HCT116 (cell line): ENCODE results near the gene RPL41. TPM values are rescaled to one million over a fixed set of nuclear protein-coding genes. Genes with fewer than 3 reads are reported as not detected.

Source experiments
- ATAC-seq: fragments of 200-7000 bp; cut with Tn5 transposase; 2 replicates; pipeline ENCODE4 v1.9.1; 2020; ENCODE audit warnings: mild to moderate bottlenecking, moderate library complexity
- BruUV-seq: library from RNA; stranded (reverse); fragments of 400-500 nt; replicated peaks from 2 replicates; lab custom pipeline; 2021; lab: Mats Ljungman, UMichigan
- CTCF ChIA-PET: fragments of 300-600 bp; sonication (Branson Sonifier 250); formaldehyde crosslinking; loops from one replicate; lab custom pipeline; 2021; ENCODE audit warnings: antibody characterized with exemption; lab: Charles Lee
- POLR2A ChIA-PET: fragments of 300-600, 350-600 bp; sonication (Branson Sonifier 250); formaldehyde crosslinking; loops from one replicate; lab custom pipeline; 2021; ENCODE audit warnings: antibody characterized with exemption; lab: Charles Lee
- RAD21 ChIA-PET, 2 experiments: fragments of 300-600 bp; sonication (Branson Sonifier 250); formaldehyde crosslinking; loops; one replicate each; lab custom pipeline; 2023; ENCODE audit warnings: low total read pairs in 2 of 2; ENCODE audit not compliant: uncharacterized antibody in 2 of 2, unreplicated experiment in 2 of 2, low non-redundant PET in 1 of 2; lab: Charles Lee
- DNase-seq: peaks from one replicate; pipeline ENCODE4 v3.0.0-alpha.2; 2010; ENCODE audit warnings: low read depth, low spot score
- H2AFZ ChIP-seq: fragments of 200-600 bp; shearing (Covaris generic), sonication (generic); 2 replicates; pipeline ENCODE4 v1.6.1; 2017; ENCODE audit warnings: low read depth, mixed run types, mixed read lengths, antibody characterized with exemption, low read length; ENCODE audit not compliant: poor library complexity, severe bottlenecking
- H3K27ac ChIP-seq: 2 replicates; pipeline ENCODE4 v1.5.1; 2012; ENCODE audit warnings: low read depth, low read length
- H3K27me3 ChIP-seq: fragments of 200-600 bp; sonication (generic); 2 replicates; pipeline ENCODE4 v1.6.1; 2016; ENCODE audit warnings: mixed run types, low read length, mixed read lengths; ENCODE audit not compliant: insufficient read depth
- H3K36me3 ChIP-seq, 2 experiments: fragments of 200-500 bp in 1 of 2; fragments of 200-600 bp in 1 of 2; sonication (Bioruptor generic) in 1 of 2; sonication (generic) in 1 of 2; 2 replicates each; pipeline versions ENCODE4 v1.5.1 to v1.6.1; 2014 to 2016; ENCODE audit warnings: low read length in 2 of 2, inconsistent platforms in 1 of 2, mixed read lengths in 1 of 2, mixed run types in 1 of 2; ENCODE audit not compliant: insufficient read depth in 2 of 2, control insufficient read depth in 1 of 2
- H3K4me1 ChIP-seq, 2 experiments: fragments of 200-600 bp in 1 of 2; sonication (generic) in 1 of 2; 2 replicates each; pipeline versions ENCODE4 v1.5.1 to v1.6.1; 2012 to 2017; ENCODE audit warnings: low read length in 2 of 2, inconsistent platforms in 1 of 2, mild to moderate bottlenecking in 1 of 2, mixed read lengths in 1 of 2, mixed run types in 1 of 2, moderate library complexity in 1 of 2; ENCODE audit not compliant: insufficient read depth in 2 of 2, control insufficient read depth in 1 of 2
- H3K4me2 ChIP-seq: fragments of 200-600 bp; sonication (generic); 2 replicates; pipeline ENCODE4 v1.6.1; 2017; ENCODE audit warnings: mixed run types, low read length, mixed read lengths
- H3K4me3 ChIP-seq, 2 experiments: fragments of 200-600 bp in 1 of 2; sonication (generic) in 1 of 2; replicated peaks in 1 of 2; 2 replicates each; pipeline ENCODE4 v1.5.1; 2011 to 2016; ENCODE audit warnings: low read length in 2 of 2, control low read depth in 1 of 2, low read depth in 1 of 2, mild to moderate bottlenecking in 1 of 2, mixed read lengths in 1 of 2, mixed run types in 1 of 2
- H3K79me2 ChIP-seq: fragments of 200-600 bp; sonication (generic); 2 replicates; pipeline ENCODE4 v1.6.1; 2017; ENCODE audit warnings: mild to moderate bottlenecking, mixed run types, low read length, moderate library complexity, mixed read lengths; ENCODE audit not compliant: insufficient read depth
- H3K9ac ChIP-seq: fragments of 200-600 bp; sonication (generic); 2 replicates; pipeline ENCODE4 v1.6.1; 2016; ENCODE audit warnings: low read length, mixed read lengths
- H3K9me2 ChIP-seq: fragments of 200-600 bp; sonication (generic), shearing (Covaris generic); 2 replicates; pipeline ENCODE4 v1.6.1; 2017; ENCODE audit warnings: mixed run types, mild to moderate bottlenecking, moderate library complexity; ENCODE audit not compliant: insufficient read depth
- H3K9me3 ChIP-seq, 2 experiments: fragments of 200-500 bp in 1 of 2; fragments of 200-600 bp in 1 of 2; sonication (Bioruptor generic) in 1 of 2; sonication (generic) in 1 of 2; 2 replicates each; pipeline ENCODE4 v1.6.1; 2014 to 2017; ENCODE audit warnings: low read length in 2 of 2, mixed read lengths in 2 of 2, inconsistent platforms in 1 of 2, low read depth in 1 of 2, mild to moderate bottlenecking in 1 of 2, mixed run types in 1 of 2, moderate library complexity in 1 of 2; ENCODE audit not compliant: control insufficient read depth in 1 of 2, insufficient read depth in 1 of 2
- H4K20me1 ChIP-seq: fragments of 200-600 bp; sonication (generic), shearing (Covaris generic); 2 replicates; pipeline ENCODE4 v1.6.1; 2017; ENCODE audit warnings: mixed run types, mild to moderate bottlenecking, moderate library complexity; ENCODE audit not compliant: insufficient read depth
- ATF3 ChIP-seq: IDR thresholded peaks from 2 replicates; pipeline ENCODE4 v1.6.1; 2012
- CTCF ChIP-seq, 3 experiments: fragments of 200-600 bp in 1 of 3; sonication (generic) in 1 of 3; IDR thresholded peaks in 2 of 3; conservative IDR thresholded peaks in 1 of 3; 2 replicates each; pipeline ENCODE4 v1.5.1; 2012 to 2017; ENCODE audit warnings: low read depth in 2 of 3, low read length in 2 of 3, antibody characterized with exemption in 1 of 3, borderline replicate concordance in 1 of 3, control low read depth in 1 of 3, mild to moderate bottlenecking in 1 of 3, mixed read lengths in 1 of 3, mixed run types in 1 of 3, moderate library complexity in 1 of 3; ENCODE audit not compliant: insufficient read depth in 1 of 3
- EZH2 ChIP-seq: fragments of 200-600 bp; sonication (generic); IDR thresholded peaks from 2 replicates; pipeline ENCODE4 v1.6.1; 2017; ENCODE audit warnings: antibody characterized with exemption, mixed run types
- JUND ChIP-seq: IDR thresholded peaks from 2 replicates; pipeline ENCODE4 v1.6.1; 2012
- MAX ChIP-seq: IDR thresholded peaks from 2 replicates; pipeline ENCODE4 v1.6.1; 2012
- POLR2AphosphoS5 ChIP-seq: IDR thresholded peaks from 2 replicates; pipeline ENCODE4 v1.6.1; 2011; ENCODE audit warnings: mild to moderate bottlenecking, low read depth, low read length, moderate library complexity
- REST ChIP-seq: IDR thresholded peaks from 2 replicates; pipeline ENCODE4 v1.6.1; 2012; ENCODE audit warnings: low read depth
- SP1 ChIP-seq: IDR thresholded peaks from 2 replicates; pipeline ENCODE4 v1.6.1; 2012; ENCODE audit warnings: low read depth
- SRF ChIP-seq: IDR thresholded peaks from 2 replicates; pipeline ENCODE4 v1.6.1; 2012; ENCODE audit warnings: low read depth
- ZFX ChIP-seq: fragments of 450-650 bp; IDR thresholded peaks from 2 replicates; pipeline ENCODE4 v1.6.1; 2017
- ZNF274 ChIP-seq: fragments of 200-500 bp; sonication (Bioruptor generic); IDR thresholded peaks from 2 replicates; pipeline ENCODE4 v1.6.1; 2014; ENCODE audit warnings: mild to moderate bottlenecking, low read depth, low read length, inconsistent platforms
- intact Hi-C: fragments of 100-400 bp; cut with micrococcal nuclease; formaldehyde crosslinking; loops from 2 replicates; pipeline ENCODE4 v1.10.0; 2022
- total RNA-seq: library from RNA; stranded (reverse); gene quantifications from one replicate; pipeline ENCODE4 v1.2.1, GENCODE V29; 2021; ENCODE audit not compliant: unreplicated experiment
- TF ChIP-seq, protein P1 (sequence below): IDR thresholded peaks from 2 replicates; pipeline ENCODE4 v1.6.1; 2011; ENCODE audit warnings: mild to moderate bottlenecking, low read length, moderate library complexity; ENCODE audit not compliant: insufficient replicate concordance; ENCODE audit errors: extremely low read depth

The RPL41 gene
- total RNA-seq, 1 experiment from 2014 or later: 4,327 TPM

GRCh38 chr12:56155256-56155845, 38.9 kb downstream of the RPL41 start:
- ChIA-PET RAD21 (no interaction called here), CTCF (interaction anchor here (1.3 kb wide), 1 partner anchor 34 kb away, joined by 3 read pairs; the partner anchor contains the start of gene SMARCC2), POLR2A (no interaction called here)
- intact Hi-C loops: no loop called here
- Histone ChIP-seq H3K36me3 (peaks cover 6 to 14% of the 10 kb centered on the region in 2 experiments; a peak in 3 of 4 replicates), H3K4me3 (no peak overlapping the region), H3K9me3 (no peaks in the 10 kb centered on the region), H3K9me2 (no peaks in the 10 kb centered on the region), H4K20me1 (no peaks in the 10 kb centered on the region), H3K27me3 (no peaks in the 10 kb centered on the region), H3K4me1 (peaks cover 23 to 44% of the 10 kb centered on the region in 2 experiments), H3K9ac (no peak overlapping the region), H2AFZ (no peak overlapping the region), H3K79me2 (peaks cover 23% of the 10 kb centered on the region), H3K27ac (no peak overlapping the region), H3K4me2 (no peak overlapping the region)
- TF ChIP-seq MAX: no peak
- no peak for TF ChIP-seq SP1
- TF ChIP-seq JUND: no peak
- TF ChIP-seq SRF: no peak
- TF ChIP-seq ZNF274: no peak
- TF ChIP-seq REST: no peak
- no peak for TF ChIP-seq POLR2AphosphoS5
- no peak for TF ChIP-seq EZH2
- TF ChIP-seq, protein P1, sequence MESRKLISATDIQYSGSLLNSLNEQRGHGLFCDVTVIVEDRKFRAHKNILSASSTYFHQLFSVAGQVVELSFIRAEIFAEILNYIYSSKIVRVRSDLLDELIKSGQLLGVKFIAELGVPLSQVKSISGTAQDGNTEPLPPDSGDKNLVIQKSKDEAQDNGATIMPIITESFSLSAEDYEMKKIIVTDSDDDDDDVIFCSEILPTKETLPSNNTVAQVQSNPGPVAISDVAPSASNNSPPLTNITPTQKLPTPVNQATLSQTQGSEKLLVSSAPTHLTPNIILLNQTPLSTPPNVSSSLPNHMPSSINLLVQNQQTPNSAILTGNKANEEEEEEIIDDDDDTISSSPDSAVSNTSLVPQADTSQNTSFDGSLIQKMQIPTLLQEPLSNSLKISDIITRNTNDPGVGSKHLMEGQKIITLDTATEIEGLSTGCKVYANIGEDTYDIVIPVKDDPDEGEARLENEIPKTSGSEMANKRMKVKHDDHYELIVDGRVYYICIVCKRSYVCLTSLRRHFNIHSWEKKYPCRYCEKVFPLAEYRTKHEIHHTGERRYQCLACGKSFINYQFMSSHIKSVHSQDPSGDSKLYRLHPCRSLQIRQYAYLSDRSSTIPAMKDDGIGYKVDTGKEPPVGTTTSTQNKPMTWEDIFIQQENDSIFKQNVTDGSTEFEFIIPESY: no peak
- no peak for TF ChIP-seq ZFX
- TF ChIP-seq ATF3: no peak
- TF ChIP-seq CTCF (IDR thresholded peaks at IDR 0.05 in 2 of 3, conservative IDR thresholded peaks at IDR 0.05 in 1 of 3; ENCODE audit: borderline replicate concordance in 1 of 3, insufficient read depth in 1 of 3, low read depth in 2 of 3, low read length in 2 of 3): no peak
- ATAC-seq (no peak), DNase-seq (no peak)
- BruUV-seq: no TSS peak
